ENCODE data around the gene IL17RC.

The IL17RC gene

GRCh38 chr3:9930804-9931418 is 14.0 kb downstream of the IL17RC start:
- Histone ChIP-seq H4K20me1 (ENCODE audit: insufficient read depth, low read length) (no peaks in the 10 kb centered on the region), H3K9me3 (replicated peaks; ENCODE audit: insufficient read depth, low read length) (no peaks in the 10 kb centered on the region), H3K9ac (ENCODE audit: low read length) (no peak overlapping the region), H3K4me1 (ENCODE audit: low read length) (peaks cover 5% of the 10 kb centered on the region; the same call in 1 of the 2 replicates), H3K79me2 (ENCODE audit: low read length) (peaks cover 7% of the 10 kb centered on the region; the same call in 1 of the 2 replicates), H3K36me3 (replicated peaks; ENCODE audit: insufficient read depth, low read length) (no peaks in the 10 kb centered on the region), H3K4me2 (ENCODE audit: low read depth, low read length) (no peak overlapping the region), H3K9me2 (replicated peaks; ENCODE audit: insufficient read depth, low read length) (no peaks in the 10 kb centered on the region), H2AFZ (ENCODE audit: low read length) (no peak overlapping the region), H3F3A (ENCODE audit: insufficient read depth, low read length) (peaks cover 5% of the 10 kb centered on the region; the same call in 1 of the 2 replicates), H3K27ac (ENCODE audit: low read length) (no peak overlapping the region), H3K4me3 (ENCODE audit: low read length) (no peak overlapping the region), H3K27me3 (replicated peaks; ENCODE audit: insufficient read depth, low read length) (no peaks in the 10 kb centered on the region)
- DNase-seq, result no peak
- TF ChIP-seq EZH2phosphoT487 (IDR thresholded peaks at IDR 0.05; ENCODE audit: low read length) (no peak), CTCF (IDR thresholded peaks at IDR 0.05; ENCODE audit: low read length) (peak; percentile 17)

- Histone ChIP-seq H3K36me3 (replicated peaks; ENCODE audit: insufficient read depth, low read length) (no peaks in the 10 kb centered on the region), H3K27ac (ENCODE audit: low read length) (peak overlapping the region; percentile 80; the same call in 1 of the 2 replicates), H3F3A (ENCODE audit: insufficient read depth, low read length) (peaks cover 5% of the 10 kb centered on the region; the same call in 1 of the 2 replicates), H3K4me2 (ENCODE audit: low read depth, low read length) (peak overlapping the region; percentile 80), H4K20me1 (ENCODE audit: insufficient read depth, low read length) (no peaks in the 10 kb centered on the region), H3K4me1 (ENCODE audit: low read length) (peaks cover 5% of the 10 kb centered on the region; the same call in 1 of the 2 replicates), H3K9me2 (replicated peaks; ENCODE audit: insufficient read depth, low read length) (no peaks in the 10 kb centered on the region), H3K9me3 (replicated peaks; ENCODE audit: insufficient read depth, low read length) (no peaks in the 10 kb centered on the region), H3K79me2 (ENCODE audit: low read length) (peaks cover 7% of the 10 kb centered on the region; the same call in 1 of the 2 replicates), H3K9ac (ENCODE audit: low read length) (peak overlapping the region; percentile 81; the same call in 1 of the 2 replicates), H3K4me3 (ENCODE audit: low read length) (peak overlapping the region; percentile 81), H3K27me3 (replicated peaks; ENCODE audit: insufficient read depth, low read length) (no peaks in the 10 kb centered on the region), H2AFZ (ENCODE audit: low read length) (peak overlapping the region; percentile 80)
- TF ChIP-seq CTCF (IDR thresholded peaks at IDR 0.05; ENCODE audit: low read length), result no peak
- no peak for TF ChIP-seq EZH2phosphoT487 (IDR thresholded peaks at IDR 0.05; ENCODE audit: low read length)
- TF ChIP-seq EZH2 (optimal IDR thresholded peaks at IDR 0.05; ENCODE audit: low read depth, low read length), result no peak
- no peak for DNase-seq
Observed at GRCh38 chr3:9932535-9932842, 15.6 kb downstream of the IL17RC start.

- Histone ChIP-seq H4K20me1 (ENCODE audit: insufficient read depth, low read length) (no peaks in the 10 kb centered on the region), H3F3A (ENCODE audit: insufficient read depth, low read length) (peaks cover 5% of the 10 kb centered on the region; the same call in 1 of the 2 replicates), H3K36me3 (replicated peaks; ENCODE audit: insufficient read depth, low read length) (no peaks in the 10 kb centered on the region), H3K27ac (ENCODE audit: low read length) (peak overlapping the region; percentile 80), H3K79me2 (ENCODE audit: low read length) (peaks cover 7% of the 10 kb centered on the region; the same call in 1 of the 2 replicates), H3K4me3 (ENCODE audit: low read length) (peak overlapping the region; percentile 81), H3K4me2 (ENCODE audit: low read depth, low read length) (peak overlapping the region; percentile 80), H3K9me3 (replicated peaks; ENCODE audit: insufficient read depth, low read length) (no peaks in the 10 kb centered on the region), H2AFZ (ENCODE audit: low read length) (peak overlapping the region; percentile 80), H3K9ac (ENCODE audit: low read length) (peak overlapping the region; percentile 81), H3K27me3 (replicated peaks; ENCODE audit: insufficient read depth, low read length) (no peaks in the 10 kb centered on the region), H3K9me2 (replicated peaks; ENCODE audit: insufficient read depth, low read length) (no peaks in the 10 kb centered on the region), H3K4me1 (ENCODE audit: low read length) (peaks cover 5% of the 10 kb centered on the region; the same call in 1 of the 2 replicates)
- peak; percentile 76 for TF ChIP-seq CTCF (IDR thresholded peaks at IDR 0.05; ENCODE audit: low read length)
- no peak for TF ChIP-seq EZH2 (optimal IDR thresholded peaks at IDR 0.05; ENCODE audit: low read depth, low read length)
- TF ChIP-seq EZH2phosphoT487 (IDR thresholded peaks at IDR 0.05; ENCODE audit: low read length), result no peak
- peak; percentile 83 for DNase-seq
Observed at GRCh38 chr3:9932843-9933560, 16.1 kb downstream of the IL17RC start.
